DND-41 (cell line): ENCODE results near the gene MYOM3.

ENCODE experiments used
- CTCF ChIP-seq: IDR thresholded peaks from 2 replicates; pipeline ENCODE4 v1.5.1; 2012; ENCODE audit warnings: borderline replicate concordance, low read length, moderate library complexity, mild to moderate bottlenecking; ENCODE audit not compliant: poor library complexity, severe bottlenecking; ENCODE audit errors: extremely low read depth
- EZH2 ChIP-seq: IDR thresholded peaks from 3 replicates; pipeline ENCODE4 v1.6.1; 2012; ENCODE audit warnings: borderline replicate concordance, low read depth, mild to moderate bottlenecking, moderate library complexity, low read length, inconsistent platforms; ENCODE audit not compliant: severe bottlenecking

GRCh38 chr1:24139841-24140425, 28.0 kb upstream of the MYOM3 start:
- TF ChIP-seq CTCF: no peak
- TF ChIP-seq EZH2: no peak
